A549 treated with GW870086 at 1 μM for 4 hours (cell line): Measurements from ENCODE around the gene PRTG. TPM values are rescaled to one million over a fixed set of nuclear protein-coding genes. Genes with fewer than 3 reads are reported as not detected.

Experiments
- total RNA-seq: library from RNA; stranded (reverse); fragments of 200-300 nt; extraction: Qiagen RNA extraction; gene quantifications from 5 replicates; pipeline ENCODE4 v1.2.3, GENCODE V29; 2022; ENCODE audit warnings: low read depth

Gene PRTG, protein sequence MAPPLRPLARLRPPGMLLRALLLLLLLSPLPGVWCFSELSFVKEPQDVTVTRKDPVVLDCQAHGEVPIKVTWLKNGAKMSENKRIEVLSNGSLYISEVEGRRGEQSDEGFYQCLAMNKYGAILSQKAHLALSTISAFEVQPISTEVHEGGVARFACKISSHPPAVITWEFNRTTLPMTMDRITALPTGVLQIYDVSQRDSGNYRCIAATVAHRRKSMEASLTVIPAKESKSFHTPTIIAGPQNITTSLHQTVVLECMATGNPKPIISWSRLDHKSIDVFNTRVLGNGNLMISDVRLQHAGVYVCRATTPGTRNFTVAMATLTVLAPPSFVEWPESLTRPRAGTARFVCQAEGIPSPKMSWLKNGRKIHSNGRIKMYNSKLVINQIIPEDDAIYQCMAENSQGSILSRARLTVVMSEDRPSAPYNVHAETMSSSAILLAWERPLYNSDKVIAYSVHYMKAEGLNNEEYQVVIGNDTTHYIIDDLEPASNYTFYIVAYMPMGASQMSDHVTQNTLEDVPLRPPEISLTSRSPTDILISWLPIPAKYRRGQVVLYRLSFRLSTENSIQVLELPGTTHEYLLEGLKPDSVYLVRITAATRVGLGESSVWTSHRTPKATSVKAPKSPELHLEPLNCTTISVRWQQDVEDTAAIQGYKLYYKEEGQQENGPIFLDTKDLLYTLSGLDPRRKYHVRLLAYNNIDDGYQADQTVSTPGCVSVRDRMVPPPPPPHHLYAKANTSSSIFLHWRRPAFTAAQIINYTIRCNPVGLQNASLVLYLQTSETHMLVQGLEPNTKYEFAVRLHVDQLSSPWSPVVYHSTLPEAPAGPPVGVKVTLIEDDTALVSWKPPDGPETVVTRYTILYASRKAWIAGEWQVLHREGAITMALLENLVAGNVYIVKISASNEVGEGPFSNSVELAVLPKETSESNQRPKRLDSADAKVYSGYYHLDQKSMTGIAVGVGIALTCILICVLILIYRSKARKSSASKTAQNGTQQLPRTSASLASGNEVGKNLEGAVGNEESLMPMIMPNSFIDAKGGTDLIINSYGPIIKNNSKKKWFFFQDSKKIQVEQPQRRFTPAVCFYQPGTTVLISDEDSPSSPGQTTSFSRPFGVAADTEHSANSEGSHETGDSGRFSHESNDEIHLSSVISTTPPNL
- 8.4 to 11.6 TPM (median 10.3 TPM) in 5 replicates for total RNA-seq

GRCh38 chr15:55742927-55743728, at the start of gene PRTG:
Gene PRTG (minus strand): TSS chr15:55743152. CDS start chr15:55742931, 221 bp downstream.

GRCh38 chr15:55588070-55588814, 154.7 kb downstream of the PRTG start, which contains the start of gene PYGO1:
Gene PYGO1 (minus strand): TSS chr15:55588345. CDS start chr15:55587883, 462 bp downstream.

Other genes with a start within 250 kb of the PRTG start
- gene DNAAF4, start 234.9 kb downstream of the PRTG start, total RNA-seq: 7.1 to 12.3 TPM (median 10.0 TPM) in 5 replicates
- 5.6 to 8.5 TPM (median 7.0 TPM) in 5 replicates for gene PYGO1, start 154.8 kb downstream of the PRTG start, total RNA-seq